GM12878 (cell line): ENCODE data around the gene GRIP2. TPM values are rescaled to one million over a fixed set of nuclear protein-coding genes. Genes with fewer than 3 reads are reported as not detected.

Source experiments
- ATF7 ChIP-seq: fragments of 450-650 bp; IDR thresholded peaks from 2 replicates; pipeline ENCODE4 v1.6.1; 2016; ENCODE audit warnings: low read depth, mild to moderate bottlenecking
- HDAC2 ChIP-seq: fragments of 200-600 bp; sonication (generic); IDR thresholded peaks from 2 replicates; pipeline ENCODE4 v1.6.1; 2017
- MYB ChIP-seq: fragments of 150-350 bp; IDR thresholded peaks from 2 replicates; pipeline ENCODE4 v1.6.1; 2014; ENCODE audit warnings: mild to moderate bottlenecking, low read depth, low read length, borderline replicate concordance
- MYC ChIP-seq: IDR thresholded peaks from 2 replicates; pipeline ENCODE4 v1.6.1; 2011; ENCODE audit warnings: mild to moderate bottlenecking, low read length, moderate library complexity, inconsistent platforms; ENCODE audit not compliant: insufficient read depth, insufficient replicate concordance, insufficient read length, severe bottlenecking
- NR2C2 ChIP-seq: IDR thresholded peaks from 2 replicates; pipeline ENCODE4 v1.6.1; 2011; ENCODE audit warnings: borderline replicate concordance, low read depth; ENCODE audit not compliant: control insufficient read depth, insufficient read length
- RELA ChIP-seq: fragments of 450-650 bp; IDR thresholded peaks from 2 replicates; pipeline ENCODE4 v1.8.0; 2014; ENCODE audit warnings: borderline replicate concordance; ENCODE audit not compliant: partially characterized antibody
- ZNF384 ChIP-seq: IDR thresholded peaks from 2 replicates; pipeline ENCODE4 v1.6.1; 2012; ENCODE audit warnings: low read depth, mild to moderate bottlenecking, low read length, improper control_type of control experiment, borderline replicate concordance
- polyA plus RNA-seq, 11 experiments: library from polyadenylated mRNA; depleted of rRNA in 4 of 11; unstranded in 6 of 11; stranded (reverse) in 5 of 11; fragments of >200 nt; fragmentation: Nextera tagmentation in 4 of 11; fragmentation: Illumina TruSeq in 1 of 11; extraction: Ambion mirVana in 4 of 11; extraction: Trizol in 1 of 11; gene quantifications; 1 replicate in 1 of 11; 2 replicates in 10 of 11; pipeline versions ENCODE4 v1.2.1 to v1.2.3, GENCODE V29; 2011 to 2016; ENCODE audit warnings: inconsistent platforms in 2 of 11, missing spikeins in 2 of 11, low read depth in 1 of 11
- total RNA-seq, 4 experiments: library from RNA; depleted of rRNA in 3 of 4; stranded (reverse); fragments of >200 nt in 3 of 4; fragmentation: Illumina TruSeq in 1 of 4; extraction: Trizol in 1 of 4; gene quantifications; 2 replicates each; pipeline versions ENCODE4 v1.2.1 to v1.2.3, GENCODE V29; 2013 to 2021
- TF ChIP-seq, protein P1 (sequence below): fragments of 450-650 bp; IDR thresholded peaks from 2 replicates; pipeline ENCODE4 v1.6.1; 2016; ENCODE audit warnings: mild to moderate bottlenecking, moderate library complexity, borderline replicate concordance
- TF ChIP-seq, protein P2 (sequence below): fragments of 450-650 bp; IDR thresholded peaks from 2 replicates; pipeline ENCODE4 v1.6.1; 2016; ENCODE audit warnings: mild to moderate bottlenecking
- TF ChIP-seq, protein P3 (sequence below): fragments of 450-650 bp; IDR thresholded peaks from 2 replicates; pipeline ENCODE4 v1.6.1; 2018; ENCODE audit warnings: mild to moderate bottlenecking, low read depth, moderate library complexity; ENCODE audit not compliant: partially characterized antibody
- TF ChIP-seq, protein P4 (sequence below): fragments of 450-650 bp; formaldehyde crosslinking; IDR thresholded peaks from 2 replicates; pipeline ENCODE4 v1.4.0; 2020; ENCODE audit warnings: mild to moderate bottlenecking, moderate library complexity
- TF ChIP-seq, protein P5 (sequence below): fragments of 450-650 bp; formaldehyde crosslinking; IDR thresholded peaks from 2 replicates; pipeline ENCODE4 v1.4.0; 2022; ENCODE audit warnings: mild to moderate bottlenecking, moderate library complexity

GRIP2 gene
- total and polyA plus RNA-seq, 10 of the 15 experiments (the other 5 are each of a cell fraction or from before 2014, with no cell fraction given): not detected

DNA sequence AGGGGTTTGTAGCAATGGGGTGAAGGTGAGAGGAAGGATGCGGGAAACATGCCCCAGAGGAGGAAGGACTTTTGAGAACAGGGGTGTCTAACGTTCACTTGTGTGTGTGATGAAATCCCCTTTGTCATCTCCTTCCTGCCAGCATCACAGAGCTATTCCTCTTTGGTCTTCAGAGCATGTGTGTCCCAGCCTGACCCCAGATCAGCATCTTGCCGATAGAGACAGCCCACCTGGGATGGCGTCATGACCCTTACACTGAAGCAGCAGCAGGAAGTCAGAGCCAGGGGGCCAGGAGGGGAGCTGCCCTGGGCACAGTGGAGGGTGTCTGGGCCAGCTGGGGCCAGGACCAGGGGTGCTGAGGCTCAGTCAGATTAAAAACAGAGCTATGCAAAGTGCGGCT, 29.9 kb upstream of the GRIP2 start (continued):
- TF ChIP-seq, protein P1, sequence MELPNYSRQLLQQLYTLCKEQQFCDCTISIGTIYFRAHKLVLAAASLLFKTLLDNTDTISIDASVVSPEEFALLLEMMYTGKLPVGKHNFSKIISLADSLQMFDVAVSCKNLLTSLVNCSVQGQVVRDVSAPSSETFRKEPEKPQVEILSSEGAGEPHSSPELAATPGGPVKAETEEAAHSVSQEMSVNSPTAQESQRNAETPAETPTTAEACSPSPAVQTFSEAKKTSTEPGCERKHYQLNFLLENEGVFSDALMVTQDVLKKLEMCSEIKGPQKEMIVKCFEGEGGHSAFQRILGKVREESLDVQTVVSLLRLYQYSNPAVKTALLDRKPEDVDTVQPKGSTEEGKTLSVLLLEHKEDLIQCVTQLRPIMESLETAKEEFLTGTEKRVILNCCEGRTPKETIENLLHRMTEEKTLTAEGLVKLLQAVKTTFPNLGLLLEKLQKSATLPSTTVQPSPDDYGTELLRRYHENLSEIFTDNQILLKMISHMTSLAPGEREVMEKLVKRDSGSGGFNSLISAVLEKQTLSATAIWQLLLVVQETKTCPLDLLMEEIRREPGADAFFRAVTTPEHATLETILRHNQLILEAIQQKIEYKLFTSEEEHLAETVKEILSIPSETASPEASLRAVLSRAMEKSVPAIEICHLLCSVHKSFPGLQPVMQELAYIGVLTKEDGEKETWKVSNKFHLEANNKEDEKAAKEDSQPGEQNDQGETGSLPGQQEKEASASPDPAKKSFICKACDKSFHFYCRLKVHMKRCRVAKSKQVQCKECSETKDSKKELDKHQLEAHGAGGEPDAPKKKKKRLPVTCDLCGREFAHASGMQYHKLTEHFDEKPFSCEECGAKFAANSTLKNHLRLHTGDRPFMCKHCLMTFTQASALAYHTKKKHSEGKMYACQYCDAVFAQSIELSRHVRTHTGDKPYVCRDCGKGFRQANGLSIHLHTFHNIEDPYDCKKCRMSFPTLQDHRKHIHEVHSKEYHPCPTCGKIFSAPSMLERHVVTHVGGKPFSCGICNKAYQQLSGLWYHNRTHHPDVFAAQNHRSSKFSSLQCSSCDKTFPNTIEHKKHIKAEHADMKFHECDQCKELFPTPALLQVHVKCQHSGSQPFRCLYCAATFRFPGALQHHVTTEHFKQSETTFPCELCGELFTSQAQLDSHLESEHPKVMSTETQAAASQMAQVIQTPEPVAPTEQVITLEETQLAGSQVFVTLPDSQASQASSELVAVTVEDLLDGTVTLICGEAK: no peak
- TF ChIP-seq ATF7: no peak
- TF ChIP-seq MYB: no peak
- no peak for TF ChIP-seq NR2C2
- no peak for TF ChIP-seq HDAC2
- TF ChIP-seq, protein P2, sequence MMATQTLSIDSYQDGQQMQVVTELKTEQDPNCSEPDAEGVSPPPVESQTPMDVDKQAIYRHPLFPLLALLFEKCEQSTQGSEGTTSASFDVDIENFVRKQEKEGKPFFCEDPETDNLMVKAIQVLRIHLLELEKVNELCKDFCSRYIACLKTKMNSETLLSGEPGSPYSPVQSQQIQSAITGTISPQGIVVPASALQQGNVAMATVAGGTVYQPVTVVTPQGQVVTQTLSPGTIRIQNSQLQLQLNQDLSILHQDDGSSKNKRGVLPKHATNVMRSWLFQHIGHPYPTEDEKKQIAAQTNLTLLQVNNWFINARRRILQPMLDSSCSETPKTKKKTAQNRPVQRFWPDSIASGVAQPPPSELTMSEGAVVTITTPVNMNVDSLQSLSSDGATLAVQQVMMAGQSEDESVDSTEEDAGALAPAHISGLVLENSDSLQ: no peak
- TF ChIP-seq RELA: no peak
- TF ChIP-seq, protein P3, sequence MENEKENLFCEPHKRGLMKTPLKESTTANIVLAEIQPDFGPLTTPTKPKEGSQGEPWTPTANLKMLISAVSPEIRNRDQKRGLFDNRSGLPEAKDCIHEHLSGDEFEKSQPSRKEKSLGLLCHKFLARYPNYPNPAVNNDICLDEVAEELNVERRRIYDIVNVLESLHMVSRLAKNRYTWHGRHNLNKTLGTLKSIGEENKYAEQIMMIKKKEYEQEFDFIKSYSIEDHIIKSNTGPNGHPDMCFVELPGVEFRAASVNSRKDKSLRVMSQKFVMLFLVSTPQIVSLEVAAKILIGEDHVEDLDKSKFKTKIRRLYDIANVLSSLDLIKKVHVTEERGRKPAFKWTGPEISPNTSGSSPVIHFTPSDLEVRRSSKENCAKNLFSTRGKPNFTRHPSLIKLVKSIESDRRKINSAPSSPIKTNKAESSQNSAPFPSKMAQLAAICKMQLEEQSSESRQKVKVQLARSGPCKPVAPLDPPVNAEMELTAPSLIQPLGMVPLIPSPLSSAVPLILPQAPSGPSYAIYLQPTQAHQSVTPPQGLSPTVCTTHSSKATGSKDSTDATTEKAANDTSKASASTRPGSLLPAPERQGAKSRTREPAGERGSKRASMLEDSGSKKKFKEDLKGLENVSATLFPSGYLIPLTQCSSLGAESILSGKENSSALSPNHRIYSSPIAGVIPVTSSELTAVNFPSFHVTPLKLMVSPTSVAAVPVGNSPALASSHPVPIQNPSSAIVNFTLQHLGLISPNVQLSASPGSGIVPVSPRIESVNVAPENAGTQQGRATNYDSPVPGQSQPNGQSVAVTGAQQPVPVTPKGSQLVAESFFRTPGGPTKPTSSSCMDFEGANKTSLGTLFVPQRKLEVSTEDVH: no peak
- TF ChIP-seq, protein P4, sequence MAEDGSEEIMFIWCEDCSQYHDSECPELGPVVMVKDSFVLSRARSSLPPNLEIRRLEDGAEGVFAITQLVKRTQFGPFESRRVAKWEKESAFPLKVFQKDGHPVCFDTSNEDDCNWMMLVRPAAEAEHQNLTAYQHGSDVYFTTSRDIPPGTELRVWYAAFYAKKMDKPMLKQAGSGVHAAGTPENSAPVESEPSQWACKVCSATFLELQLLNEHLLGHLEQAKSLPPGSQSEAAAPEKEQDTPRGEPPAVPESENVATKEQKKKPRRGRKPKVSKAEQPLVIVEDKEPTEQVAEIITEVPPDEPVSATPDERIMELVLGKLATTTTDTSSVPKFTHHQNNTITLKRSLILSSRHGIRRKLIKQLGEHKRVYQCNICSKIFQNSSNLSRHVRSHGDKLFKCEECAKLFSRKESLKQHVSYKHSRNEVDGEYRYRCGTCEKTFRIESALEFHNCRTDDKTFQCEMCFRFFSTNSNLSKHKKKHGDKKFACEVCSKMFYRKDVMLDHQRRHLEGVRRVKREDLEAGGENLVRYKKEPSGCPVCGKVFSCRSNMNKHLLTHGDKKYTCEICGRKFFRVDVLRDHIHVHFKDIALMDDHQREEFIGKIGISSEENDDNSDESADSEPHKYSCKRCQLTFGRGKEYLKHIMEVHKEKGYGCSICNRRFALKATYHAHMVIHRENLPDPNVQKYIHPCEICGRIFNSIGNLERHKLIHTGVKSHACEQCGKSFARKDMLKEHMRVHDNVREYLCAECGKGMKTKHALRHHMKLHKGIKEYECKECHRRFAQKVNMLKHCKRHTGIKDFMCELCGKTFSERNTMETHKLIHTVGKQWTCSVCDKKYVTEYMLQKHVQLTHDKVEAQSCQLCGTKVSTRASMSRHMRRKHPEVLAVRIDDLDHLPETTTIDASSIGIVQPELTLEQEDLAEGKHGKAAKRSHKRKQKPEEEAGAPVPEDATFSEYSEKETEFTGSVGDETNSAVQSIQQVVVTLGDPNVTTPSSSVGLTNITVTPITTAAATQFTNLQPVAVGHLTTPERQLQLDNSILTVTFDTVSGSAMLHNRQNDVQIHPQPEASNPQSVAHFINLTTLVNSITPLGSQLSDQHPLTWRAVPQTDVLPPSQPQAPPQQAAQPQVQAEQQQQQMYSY: no peak
- TF ChIP-seq ZNF384: no peak
- no peak for TF ChIP-seq MYC
- TF ChIP-seq, protein P5, sequence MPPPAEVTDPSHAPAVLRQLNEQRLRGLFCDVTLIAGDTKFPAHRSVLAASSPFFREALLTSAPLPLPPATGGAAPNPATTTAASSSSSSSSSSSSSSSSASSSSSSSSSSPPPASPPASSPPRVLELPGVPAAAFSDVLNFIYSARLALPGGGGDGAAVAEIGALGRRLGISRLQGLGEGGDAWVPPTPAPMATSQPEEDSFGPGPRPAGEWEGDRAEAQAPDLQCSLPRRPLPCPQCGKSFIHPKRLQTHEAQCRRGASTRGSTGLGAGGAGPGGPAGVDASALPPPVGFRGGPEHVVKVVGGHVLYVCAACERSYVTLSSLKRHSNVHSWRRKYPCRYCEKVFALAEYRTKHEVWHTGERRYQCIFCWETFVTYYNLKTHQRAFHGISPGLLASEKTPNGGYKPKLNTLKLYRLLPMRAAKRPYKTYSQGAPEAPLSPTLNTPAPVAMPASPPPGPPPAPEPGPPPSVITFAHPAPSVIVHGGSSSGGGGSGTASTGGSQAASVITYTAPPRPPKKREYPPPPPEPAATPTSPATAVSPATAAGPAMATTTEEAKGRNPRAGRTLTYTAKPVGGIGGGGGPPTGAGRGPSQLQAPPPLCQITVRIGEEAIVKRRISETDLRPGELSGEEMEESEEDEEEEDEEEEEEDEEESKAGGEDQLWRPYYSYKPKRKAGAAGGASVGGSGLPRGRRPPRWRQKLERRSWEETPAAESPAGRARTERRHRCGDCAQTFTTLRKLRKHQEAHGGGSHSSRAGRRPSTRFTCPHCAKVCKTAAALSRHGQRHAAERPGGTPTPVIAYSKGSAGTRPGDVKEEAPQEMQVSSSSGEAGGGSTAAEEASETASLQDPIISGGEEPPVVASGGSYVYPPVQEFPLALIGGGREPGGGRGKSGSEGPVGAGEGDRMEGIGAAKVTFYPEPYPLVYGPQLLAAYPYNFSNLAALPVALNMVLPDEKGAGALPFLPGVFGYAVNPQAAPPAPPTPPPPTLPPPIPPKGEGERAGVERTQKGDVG (CRISPR knock-in tag): no peak
